Jurkat, Clone E6-1 (cell line): ENCODE data around the gene KYNU.
"Not testable (repeated sequence)": the region's sequence is repeated elsewhere in the genome, so short reads cannot be mapped to it uniquely, and the experiment has no call there.

Experiments
- DNase-seq: peaks from one replicate; pipeline ENCODE4 v3.0.0-alpha.2; 2011; ENCODE audit warnings: low read depth, low spot score
- H3K4me3 ChIP-seq: 2 replicates; pipeline ENCODE4 v1.5.1; 2011; ENCODE audit warnings: mild to moderate bottlenecking, low read length, control low read depth, moderate library complexity

Gene KYNU

DNA sequence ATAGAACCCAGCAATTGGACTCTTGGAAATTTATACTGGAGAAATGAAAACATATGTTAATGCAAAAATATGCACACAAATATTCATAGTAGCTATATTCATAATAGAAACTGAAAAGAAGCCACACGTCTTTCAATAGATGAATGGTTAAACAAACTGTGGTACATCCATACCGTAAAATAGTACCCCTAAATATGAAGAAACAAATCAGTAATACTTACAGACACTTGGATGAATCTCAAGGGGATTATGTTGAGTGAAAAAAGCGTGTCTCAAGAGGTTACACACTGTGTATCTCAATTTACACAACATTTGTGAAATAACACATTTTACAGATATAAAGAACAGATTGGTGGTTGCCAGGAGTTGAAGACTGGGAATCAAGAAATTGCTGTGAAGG lies 190.6 kb downstream of the KYNU start:
- H3K4me3 ChIP-seq, result no peak overlapping the region
- no peak for DNase-seq

DNA sequence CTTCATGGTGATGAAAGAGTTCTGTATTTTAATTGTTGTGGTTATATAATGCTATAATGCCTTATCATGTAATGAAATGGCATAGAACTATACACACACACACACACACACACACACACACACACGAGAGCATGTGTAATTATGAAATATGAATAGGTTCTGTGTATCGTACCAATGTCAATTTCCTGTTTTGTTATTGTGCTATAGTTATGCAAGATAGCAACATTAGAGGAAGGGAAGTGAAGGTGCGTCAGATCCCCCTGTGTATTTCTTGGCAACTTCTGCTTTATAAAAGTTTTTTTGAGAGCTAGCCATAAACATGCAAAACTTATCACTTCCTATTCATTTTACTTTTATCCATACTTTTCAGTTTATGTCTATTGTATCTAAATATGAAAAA lies 191.0 kb downstream of the KYNU start:
- no peak for DNase-seq

GRCh38 chr2:143070704-143071103 lies 193.2 kb downstream of the KYNU start:
- no peak overlapping the region for H3K4me3 ChIP-seq
- no peak for DNase-seq

More for the DNA sequence above, 191.0 kb downstream of the KYNU start:
- no peak overlapping the region for H3K4me3 ChIP-seq

DNA sequence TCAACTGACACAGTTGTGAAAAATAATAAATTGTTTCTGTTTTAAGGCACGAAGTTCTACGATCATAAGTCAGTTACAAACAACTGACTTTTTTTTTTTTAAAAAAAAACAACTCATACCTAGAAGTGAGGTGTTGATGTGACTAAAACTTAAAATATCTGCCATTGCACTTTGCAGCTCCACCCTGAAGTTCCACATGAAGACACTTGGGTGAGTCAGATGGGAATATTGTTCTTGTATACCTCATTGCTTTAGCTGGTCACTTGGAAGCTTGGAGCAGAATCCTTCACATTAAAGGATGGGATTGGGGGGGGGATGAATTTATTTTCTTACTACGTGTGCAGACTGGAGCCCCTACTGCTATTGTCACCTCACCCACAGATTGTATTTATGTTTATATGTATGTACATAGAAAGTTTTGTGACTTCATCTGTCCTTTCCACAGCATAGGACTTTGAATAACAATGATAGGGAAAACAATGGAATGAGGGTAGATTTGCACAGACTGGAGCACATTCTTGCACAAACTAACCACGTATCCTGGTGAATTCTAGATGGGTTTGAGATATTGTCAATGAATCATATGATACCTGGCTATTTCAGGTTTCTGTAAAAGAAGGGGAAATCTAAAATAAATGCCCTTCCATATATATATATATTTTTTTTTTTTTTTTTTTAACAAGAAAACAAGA lies 193.9 kb downstream of the KYNU start:
- no peak for DNase-seq
- no peak overlapping the region for H3K4me3 ChIP-seq

- H3K4me3 ChIP-seq, DNase-seq: not testable (repeated sequence)
Measured at GRCh38 chr2:143074913-143075312, 197.4 kb downstream of the KYNU start.

GRCh38 chr2:143075711-143076110 lies 198.2 kb downstream of the KYNU start:
- DNase-seq, result no peak
- H3K4me3 ChIP-seq, result no peak overlapping the region

DNA sequence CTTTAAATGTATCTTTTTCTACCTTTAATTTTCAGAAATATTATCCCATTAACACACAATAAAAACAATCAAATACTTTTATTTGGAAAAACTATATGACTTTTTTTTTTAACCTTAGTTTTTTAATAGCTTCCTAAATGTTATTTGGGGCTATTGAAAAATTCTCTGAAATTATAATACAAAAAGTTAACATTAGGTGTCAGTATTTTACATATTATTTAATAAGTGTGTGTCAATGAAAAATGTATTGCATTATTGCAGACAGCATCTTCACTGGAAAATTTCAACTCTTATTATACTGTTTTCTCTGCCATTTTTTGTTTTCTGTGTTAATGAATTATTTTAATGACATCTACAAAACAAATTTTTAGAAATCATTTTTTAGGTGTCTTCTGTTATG lies 200.6 kb downstream of the KYNU start:
- no peak overlapping the region for H3K4me3 ChIP-seq
- no peak for DNase-seq

- DNase-seq, result no peak
- H3K4me3 ChIP-seq, result no peak overlapping the region
Measured at GRCh38 chr2:143081616-143082015, 204.2 kb downstream of the KYNU start.

- no peak overlapping the region for H3K4me3 ChIP-seq
Measured at GRCh38 chr2:143083636-143084035, 206.2 kb downstream of the KYNU start.

DNA sequence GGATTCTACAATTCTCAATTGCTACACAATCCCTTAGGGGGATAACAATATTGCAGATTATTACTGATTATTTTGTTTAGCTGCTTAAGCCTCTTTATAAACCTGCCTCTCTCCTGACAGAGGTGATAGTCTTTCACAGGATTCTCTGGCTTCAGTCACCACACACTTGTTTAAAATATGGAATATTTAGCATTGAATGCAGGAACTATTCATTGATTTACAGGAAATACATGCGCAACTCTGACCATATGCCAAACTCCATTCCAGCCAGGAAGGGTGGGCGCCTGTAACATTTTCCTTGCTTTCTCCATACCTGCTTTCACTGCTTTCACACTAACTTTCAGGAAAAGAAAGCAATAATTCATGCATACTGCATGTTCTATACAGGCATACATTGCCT lies 207.0 kb downstream of the KYNU start:
- no peak for DNase-seq
- H3K4me3 ChIP-seq, result no peak overlapping the region

More at GRCh38 chr2:143083636-143084035, 206.2 kb downstream of the KYNU start:
- DNase-seq, result no peak

- DNase-seq, result no peak
- no peak overlapping the region for H3K4me3 ChIP-seq
Measured at GRCh38 chr2:143085125-143085784, 207.8 kb downstream of the KYNU start.

GRCh38 chr2:143087033-143087432 lies 209.6 kb downstream of the KYNU start:
- no peak overlapping the region for H3K4me3 ChIP-seq
- no peak for DNase-seq

DNA sequence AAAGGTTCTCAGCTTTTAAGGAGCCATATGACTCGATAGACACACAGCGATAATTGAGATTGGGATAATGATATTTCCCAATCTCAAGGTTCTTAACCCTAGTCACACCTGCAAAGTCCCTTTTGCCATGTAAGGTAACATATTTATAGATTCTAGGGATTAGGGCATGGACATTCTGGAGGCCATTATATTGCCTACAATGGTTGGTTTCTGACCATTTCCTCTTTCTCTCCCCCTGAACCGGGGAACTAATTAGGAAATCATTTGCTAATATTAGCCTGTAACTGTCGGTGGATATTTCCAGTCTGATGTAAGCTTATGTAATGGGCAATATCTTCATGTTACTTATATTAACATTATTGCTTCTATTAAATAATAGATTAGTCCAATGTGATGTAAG lies 210.9 kb downstream of the KYNU start:
- H3K4me3 ChIP-seq, result no peak overlapping the region
- no peak for DNase-seq

DNA sequence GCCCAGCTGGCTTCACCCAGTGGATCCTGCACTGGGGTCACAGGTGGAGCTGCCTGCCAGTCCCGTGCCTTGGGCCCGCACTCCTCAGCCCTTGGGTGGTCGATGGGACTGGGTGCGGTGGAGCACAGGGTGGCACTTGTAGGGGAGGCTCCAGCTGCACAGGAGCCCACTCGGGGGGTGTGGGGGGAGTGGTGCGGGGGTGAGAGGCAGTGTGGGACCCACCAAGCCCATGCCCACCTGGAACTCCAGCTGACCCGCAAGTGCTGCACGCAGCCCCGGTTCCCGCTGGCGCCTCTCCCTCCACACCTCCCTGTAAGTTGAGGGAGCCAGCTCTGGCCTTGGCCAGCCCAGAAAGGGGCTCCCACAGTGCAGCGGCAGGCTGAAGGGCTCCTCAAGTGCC lies 212.1 kb downstream of the KYNU start:
- not testable (repeated sequence) for DNase-seq, H3K4me3 ChIP-seq
